ENCODE measurements around the gene SNRPA1. TPM values are rescaled to one million over a fixed set of nuclear protein-coding genes. Genes with fewer than 3 reads are reported as not detected.
"Not testable (repeated sequence)": the region's sequence is repeated elsewhere in the genome, so short reads cannot be mapped to it uniquely, and the experiment has no call there.

SNRPA1 gene
- total RNA-seq, 4 donors from 2014 or later: 19.6 to 59.1 (median 26.2) TPM

DNA sequence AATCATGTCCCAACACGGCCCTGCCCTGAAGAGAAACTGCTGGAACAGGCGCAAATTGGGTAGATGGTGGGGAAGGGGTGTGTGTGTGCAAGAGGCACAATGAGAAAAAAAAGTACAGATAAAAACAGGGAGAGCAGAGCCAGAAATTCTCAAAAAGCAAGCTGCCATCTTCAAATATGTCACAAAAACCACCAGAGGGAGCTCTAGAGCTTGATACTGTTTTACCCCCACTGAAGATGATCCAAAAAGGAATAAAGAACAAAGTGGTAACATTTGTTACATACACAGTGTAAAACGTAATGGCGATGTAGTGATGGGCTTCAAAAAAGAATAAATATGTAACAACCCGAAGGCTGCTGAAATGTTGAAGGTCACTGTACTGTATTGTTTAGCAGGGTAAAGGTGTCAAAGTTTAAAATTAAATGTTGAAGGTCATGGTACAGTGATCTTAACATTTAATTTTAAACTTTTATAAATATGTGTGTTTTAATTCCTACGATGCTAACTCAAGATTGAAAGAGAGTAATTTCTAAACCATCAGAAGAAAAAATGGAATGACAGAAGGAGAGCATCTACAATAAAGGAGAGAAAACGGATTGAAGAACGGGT is 6.0 kb downstream of the SNRPA1 start:
- TF ChIP-seq, protein P1, sequence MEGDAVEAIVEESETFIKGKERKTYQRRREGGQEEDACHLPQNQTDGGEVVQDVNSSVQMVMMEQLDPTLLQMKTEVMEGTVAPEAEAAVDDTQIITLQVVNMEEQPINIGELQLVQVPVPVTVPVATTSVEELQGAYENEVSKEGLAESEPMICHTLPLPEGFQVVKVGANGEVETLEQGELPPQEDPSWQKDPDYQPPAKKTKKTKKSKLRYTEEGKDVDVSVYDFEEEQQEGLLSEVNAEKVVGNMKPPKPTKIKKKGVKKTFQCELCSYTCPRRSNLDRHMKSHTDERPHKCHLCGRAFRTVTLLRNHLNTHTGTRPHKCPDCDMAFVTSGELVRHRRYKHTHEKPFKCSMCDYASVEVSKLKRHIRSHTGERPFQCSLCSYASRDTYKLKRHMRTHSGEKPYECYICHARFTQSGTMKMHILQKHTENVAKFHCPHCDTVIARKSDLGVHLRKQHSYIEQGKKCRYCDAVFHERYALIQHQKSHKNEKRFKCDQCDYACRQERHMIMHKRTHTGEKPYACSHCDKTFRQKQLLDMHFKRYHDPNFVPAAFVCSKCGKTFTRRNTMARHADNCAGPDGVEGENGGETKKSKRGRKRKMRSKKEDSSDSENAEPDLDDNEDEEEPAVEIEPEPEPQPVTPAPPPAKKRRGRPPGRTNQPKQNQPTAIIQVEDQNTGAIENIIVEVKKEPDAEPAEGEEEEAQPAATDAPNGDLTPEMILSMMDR (IDR thresholded peaks at IDR 0.05 in 4 of 5, conservative IDR thresholded peaks at IDR 0.05 in 1 of 5): peak; percentile 42 to 65 (median 48)
- no peak for TF ChIP-seq POLR2A (IDR thresholded peaks at IDR 0.05)
- H3K27me3 ChIP-seq: no peaks in the 10 kb centered on the region
- peak; percentile 55 to 64 for ATAC-seq
- DNase-seq: no peak
- no peaks in the 10 kb centered on the region for H3K9me3 ChIP-seq
- intact Hi-C loops (cut with DNase I; ENCODE audit: low total_unique reads): no loop called here
- H3K4me1 ChIP-seq: peaks cover 25 to 28% of the 10 kb centered on the region in 2 donors
- H3K36me3 ChIP-seq: peaks cover 10 to 45% of the 10 kb centered on the region in 2 donors
- peak overlapping the region in 1 of 4 donors; percentile 23 for H3K27ac ChIP-seq
- no peak overlapping the region for H3K4me3 ChIP-seq
- in situ Hi-C loops (cut with MboI; ENCODE audit: low sequenced_read_pairs in 4 of 4): no loop called here

GRCh38 chr15:101287342-101287741 is 7.7 kb downstream of the SNRPA1 start:
- Histone ChIP-seq H3K36me3 (peaks cover 10 to 62% of the 10 kb centered on the region in 2 donors), H3K4me1 (peaks cover 10 to 14% of the 10 kb centered on the region in 2 donors)
- H3K27ac ChIP-seq; ATAC-seq; in situ Hi-C loops (cut with MboI; ENCODE audit: low sequenced_read_pairs in 4 of 4); intact Hi-C loops (cut with DNase I; ENCODE audit: low total_unique reads); H3K9me3 ChIP-seq; H3K4me3 ChIP-seq; DNase-seq; H3K27me3 ChIP-seq: not testable (repeated sequence)

- TF ChIP-seq, protein P1 (IDR thresholded peaks at IDR 0.05 in 4 of 5, conservative IDR thresholded peaks at IDR 0.05 in 1 of 5): no peak
- TF ChIP-seq POLR2A (IDR thresholded peaks at IDR 0.05): no peak
- DNase-seq (no peak), ATAC-seq (no peak)
- no peaks in the 10 kb centered on the region for H3K27me3 ChIP-seq
- no peak overlapping the region for H3K27ac ChIP-seq
- no peaks in the 10 kb centered on the region for H3K9me3 ChIP-seq
- H3K36me3 ChIP-seq: peaks cover 10 to 69% of the 10 kb centered on the region in 2 donors
- H3K4me1 ChIP-seq: peaks cover 2 to 6% of the 10 kb centered on the region in 2 donors
- H3K4me3 ChIP-seq: no peak overlapping the region
- intact Hi-C loops (cut with DNase I; ENCODE audit: low total_unique reads) (no loop called here), in situ Hi-C loops (cut with MboI; ENCODE audit: low sequenced_read_pairs in 4 of 4) (no loop called here)
Observed at GRCh38 chr15:101286471-101287114, 8.5 kb downstream of the SNRPA1 start.

- DNase-seq (no peak), ATAC-seq (no peak)
- TF ChIP-seq, protein P1 (IDR thresholded peaks at IDR 0.05 in 4 of 5, conservative IDR thresholded peaks at IDR 0.05 in 1 of 5): no peak
- no peak for TF ChIP-seq POLR2A (IDR thresholded peaks at IDR 0.05)
- Histone ChIP-seq H3K27me3 (no peaks in the 10 kb centered on the region), H3K4me3 (no peak overlapping the region), H3K9me3 (no peaks in the 10 kb centered on the region), H3K4me1 (no peaks in the 10 kb centered on the region), H3K27ac (no peak overlapping the region), H3K36me3 (peaks cover 12 to 95% of the 10 kb centered on the region in 2 donors)
- intact Hi-C loops (cut with DNase I; ENCODE audit: low total_unique reads) (no loop called here), in situ Hi-C loops (cut with MboI; ENCODE audit: low sequenced_read_pairs in 4 of 4) (no loop called here)
Observed at GRCh38 chr15:101283931-101284330, 11.1 kb downstream of the SNRPA1 start.

- Histone ChIP-seq H3K36me3 (peaks cover 2 to 69% of the 10 kb centered on the region in 2 donors), H3K9me3 (no peaks in the 10 kb centered on the region), H3K4me1 (peaks cover 16 to 23% of the 10 kb centered on the region in 2 donors), H3K4me3 (no peak overlapping the region), H3K27me3 (no peaks in the 10 kb centered on the region), H3K27ac (no peak overlapping the region)
- TF ChIP-seq, protein P1 (IDR thresholded peaks at IDR 0.05 in 4 of 5, conservative IDR thresholded peaks at IDR 0.05 in 1 of 5): no peak
- TF ChIP-seq POLR2A (IDR thresholded peaks at IDR 0.05): no peak
- in situ Hi-C loops (cut with MboI; ENCODE audit: low sequenced_read_pairs in 4 of 4) (no loop called here), intact Hi-C loops (cut with DNase I; ENCODE audit: low total_unique reads) (no loop called here)
- no peak for DNase-seq
- no peak for ATAC-seq
Observed at GRCh38 chr15:101280007-101280406, 15.0 kb downstream of the SNRPA1 start.
